Activated CD4-positive, alpha-beta T cell treated with anti-CD3 and anti-CD28 coated beads, Interleukin-2, amount 50 U/mL, for 4 hours (primary cell): ENCODE results near the gene CKMT2.

Experiments
- DNase-seq, 2 experiments: peaks; one replicate each; pipeline ENCODE4 v3.0.0-alpha.2; 2020

Gene CKMT2

DNA sequence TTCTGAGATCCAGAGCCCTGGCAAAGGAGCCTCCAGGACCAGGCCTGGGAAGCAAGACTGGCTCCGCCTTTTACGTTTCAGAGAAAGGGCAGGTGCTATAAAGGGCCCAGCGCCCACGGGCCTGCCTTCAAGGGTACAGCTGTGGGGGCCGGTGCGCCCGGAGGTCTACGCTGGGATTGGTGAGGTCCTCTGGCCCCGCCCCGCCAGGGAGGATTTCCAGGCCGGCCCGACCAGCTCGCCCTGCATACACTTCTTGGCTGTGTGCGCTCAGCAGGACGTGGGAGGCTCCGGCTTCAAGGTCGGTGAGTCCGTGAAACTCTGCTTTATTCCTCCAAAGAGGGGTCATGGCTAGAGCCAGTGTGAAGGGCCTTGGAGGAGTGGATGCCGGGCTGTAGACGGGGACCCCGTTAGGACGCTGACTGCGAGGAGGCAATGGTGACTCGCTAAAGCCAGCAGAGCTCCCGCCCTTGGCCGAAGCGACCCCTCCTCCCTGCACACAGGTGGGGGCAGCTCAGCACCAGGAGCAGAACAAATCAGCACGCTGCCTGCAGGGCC, at the start of gene CKMT2:
Gene CKMT2 (plus strand): TSS at position 243 of the 555 bp plus-strand sequence. CDS start 17,811 bp downstream, outside the sequence.
- no peak for DNase-seq

- DNase-seq, result no peak
Measured at GRCh38 chr5:81183811-81184748, 49.0 kb upstream of the CKMT2 start.

DNA sequence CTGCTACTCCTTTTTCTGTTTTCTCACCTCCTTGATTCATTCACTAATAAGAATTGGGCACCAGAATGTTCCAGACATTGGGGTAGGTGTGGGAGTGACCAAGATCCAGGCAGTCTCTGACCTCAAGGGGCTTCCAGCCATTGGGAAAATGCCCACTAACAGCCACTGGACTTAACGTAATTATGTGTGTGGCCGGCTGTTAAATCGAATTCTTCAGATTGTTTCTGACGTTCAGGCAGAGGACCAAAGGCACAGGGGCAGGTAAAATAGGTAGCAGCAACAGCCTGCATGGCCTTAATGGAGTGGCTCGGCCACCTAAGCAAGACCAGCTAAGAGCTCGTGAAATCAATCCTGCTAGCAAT, 48.4 kb upstream of the CKMT2 start:
- no peak for DNase-seq

DNA sequence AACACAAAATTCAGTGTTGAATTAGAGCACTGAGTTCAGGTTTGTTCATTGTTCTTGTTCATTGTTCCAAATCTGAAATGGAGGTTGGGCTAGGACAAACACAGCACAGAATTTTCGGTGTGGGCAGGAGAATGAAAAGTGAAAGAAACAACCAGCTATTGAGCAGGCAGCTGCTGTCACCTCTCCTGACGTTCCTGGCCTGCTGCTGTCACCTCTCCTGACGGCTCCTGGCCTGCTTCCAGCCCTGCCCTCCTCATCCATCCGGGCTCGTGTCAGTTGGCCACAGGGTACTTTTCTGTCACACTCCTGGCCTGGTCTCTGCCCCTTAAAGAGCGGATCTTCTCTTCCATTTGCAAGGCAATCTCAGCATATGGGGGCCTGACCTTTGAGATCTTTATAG, 45.2 kb upstream of the CKMT2 start:
- no peak for DNase-seq

- DNase-seq, result no peak
Measured at GRCh38 chr5:81188962-81189361, 44.2 kb upstream of the CKMT2 start.

GRCh38 chr5:81189875-81190498, 43.1 kb upstream of the CKMT2 start:
- no peak for DNase-seq

- DNase-seq, result no peak
Measured at GRCh38 chr5:81191726-81192372, 41.3 kb upstream of the CKMT2 start.

DNA sequence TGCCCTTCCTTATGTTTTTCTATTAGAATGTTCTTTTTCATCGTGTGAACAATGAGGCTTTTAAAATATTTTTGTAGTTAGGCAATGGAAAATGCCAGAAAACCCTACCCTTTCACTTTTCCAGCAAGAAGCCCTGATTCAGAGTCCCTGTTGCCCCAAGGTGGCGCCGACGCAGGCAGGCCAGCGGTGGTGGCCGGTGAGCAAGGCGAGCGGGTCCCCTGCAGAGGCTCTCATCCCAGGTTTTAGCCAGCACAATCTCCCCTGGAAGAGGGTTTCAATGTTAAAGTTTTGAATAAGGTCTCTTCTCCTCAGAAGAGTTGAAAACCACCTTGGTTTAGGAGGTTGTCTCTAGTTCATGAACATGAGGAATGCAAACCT, 40.8 kb upstream of the CKMT2 start:
- no peak for DNase-seq

GRCh38 chr5:81194633-81195334, 38.3 kb upstream of the CKMT2 start:
- DNase-seq, result peak; percentile 73 to 75

- DNase-seq, result no peak
Measured at GRCh38 chr5:81195335-81195929, 37.7 kb upstream of the CKMT2 start.

DNA sequence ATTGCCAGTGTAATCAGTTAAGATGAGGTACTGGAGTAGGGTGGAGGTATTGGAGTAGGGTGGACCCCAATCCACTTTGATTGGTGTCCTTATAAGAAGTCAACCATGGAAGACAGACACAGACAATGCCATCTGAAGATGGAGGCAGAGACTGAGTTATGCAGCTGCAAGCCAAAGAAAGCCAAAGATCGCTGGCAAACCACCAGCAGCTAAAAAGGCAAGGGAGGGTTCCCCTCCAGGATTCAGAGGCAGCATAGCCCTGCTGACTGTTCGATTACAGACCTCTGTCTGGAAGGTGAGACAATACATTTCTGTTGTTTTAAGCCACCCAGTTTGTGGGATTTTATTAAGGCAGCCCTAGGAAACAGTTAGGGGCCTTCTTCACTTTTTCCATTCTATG, 30.5 kb upstream of the CKMT2 start:
- DNase-seq, result no peak

GRCh38 chr5:81203729-81204128, 29.4 kb upstream of the CKMT2 start:
- DNase-seq, result no peak

GRCh38 chr5:81204205-81204604, 28.9 kb upstream of the CKMT2 start:
- DNase-seq, result no peak

GRCh38 chr5:81205058-81205457, 28.1 kb upstream of the CKMT2 start:
- no peak for DNase-seq

GRCh38 chr5:81207009-81207408, 26.1 kb upstream of the CKMT2 start:
- DNase-seq, result no peak

- DNase-seq, result no peak
Measured at GRCh38 chr5:81208904-81209303, 24.2 kb upstream of the CKMT2 start.

DNA sequence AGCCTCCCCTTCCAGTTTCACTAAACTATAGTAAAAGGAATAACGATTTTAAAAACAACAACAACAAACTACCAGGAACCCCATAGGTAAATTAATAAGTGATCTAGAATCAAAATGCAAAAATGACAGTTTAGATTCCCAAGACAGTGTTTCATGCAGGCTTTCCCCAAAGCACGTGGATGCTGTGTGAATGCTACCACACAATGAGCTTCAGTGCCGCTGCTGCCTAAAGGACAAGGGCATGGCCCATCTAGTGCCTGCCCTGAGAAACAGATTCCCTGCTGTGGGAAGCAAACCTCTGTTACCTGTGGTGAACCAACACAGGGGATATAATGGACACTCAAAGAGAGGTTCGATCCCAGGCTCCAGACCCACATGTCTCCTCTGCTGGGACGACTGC, 23.7 kb upstream of the CKMT2 start:
- no peak for DNase-seq

DNA sequence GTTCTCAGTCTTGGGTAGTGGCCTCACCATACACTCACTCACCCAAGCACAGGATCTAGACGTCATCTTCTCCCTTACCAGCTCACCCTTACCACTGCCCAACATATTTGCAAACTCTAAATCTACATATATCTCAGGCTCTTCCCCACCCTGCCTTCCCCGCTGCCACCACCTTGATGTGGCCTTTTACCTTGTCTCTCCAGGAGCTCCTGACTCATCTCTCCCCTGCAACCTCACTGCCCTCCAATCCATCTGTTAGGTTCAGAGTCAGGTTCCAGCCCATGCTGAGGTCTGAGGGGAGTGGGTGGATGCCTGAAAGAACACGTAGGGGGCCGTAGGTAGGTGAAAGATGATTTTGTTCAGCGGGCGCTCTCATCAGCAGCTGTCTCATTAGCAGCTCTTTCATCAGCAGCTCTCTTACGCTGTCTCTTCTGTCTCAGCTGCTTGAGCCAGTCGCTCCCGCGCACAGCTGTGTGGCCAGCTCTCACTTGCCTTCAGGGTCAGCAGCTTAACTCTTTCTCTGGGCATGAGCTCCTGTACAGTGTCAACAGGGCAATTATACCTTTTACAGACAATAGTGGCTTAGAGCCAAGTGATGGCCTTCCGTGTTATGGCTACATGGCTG, 23.1 kb upstream of the CKMT2 start:
- no peak for DNase-seq

DNA sequence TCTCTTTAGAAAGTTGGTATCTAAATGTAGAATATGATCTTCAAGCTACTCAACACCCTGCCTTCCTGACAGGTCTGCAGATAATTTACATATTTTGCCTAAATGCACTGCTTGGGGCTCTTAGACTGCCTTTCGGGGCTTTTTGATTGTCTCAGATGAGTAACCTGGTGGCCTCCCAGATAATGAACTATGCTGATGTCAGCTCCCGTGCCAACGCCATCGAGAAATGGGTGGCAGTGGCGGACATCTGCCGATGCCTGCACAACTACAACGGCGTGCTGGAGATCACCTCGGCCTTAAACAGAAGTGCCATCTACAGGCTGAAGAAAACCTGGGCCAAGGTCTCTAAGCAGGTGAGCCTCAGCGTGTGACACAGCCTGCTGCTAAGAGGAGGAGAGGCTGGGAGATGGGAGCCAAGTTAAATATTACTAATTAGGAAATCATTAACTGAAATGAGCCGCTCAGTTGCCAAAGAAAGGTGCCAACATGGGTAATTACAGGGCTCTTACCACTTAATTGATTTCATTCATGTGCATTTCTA, 20.8 kb upstream of the CKMT2 start:
- no peak for DNase-seq

- no peak for DNase-seq
Measured at GRCh38 chr5:81213070-81213469, 20.1 kb upstream of the CKMT2 start.

DNA sequence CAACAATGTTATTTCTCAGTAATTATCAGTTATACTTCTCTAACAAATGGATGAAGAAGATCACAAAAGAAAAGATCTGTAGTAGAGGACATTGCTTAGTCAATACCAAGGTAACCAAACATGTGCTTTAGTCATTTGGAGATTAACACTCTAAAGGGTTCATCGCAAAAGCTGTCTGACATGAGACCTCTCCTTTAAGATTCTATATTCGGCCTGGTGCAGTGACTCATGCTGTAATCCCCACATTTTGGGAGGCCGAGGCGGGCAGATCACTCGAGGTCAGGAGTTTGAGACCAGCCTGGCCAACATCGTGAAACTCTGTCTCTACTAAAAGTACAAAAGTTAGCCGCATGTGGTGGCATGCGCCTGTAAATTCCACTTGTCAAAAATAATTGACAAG, 18.3 kb upstream of the CKMT2 start:
- no peak for DNase-seq

GRCh38 chr5:81216152-81216551, 17.0 kb upstream of the CKMT2 start:
- no peak for DNase-seq
